ENCODE data around the gene KIF3A. TPM values are rescaled to one million over a fixed set of nuclear protein-coding genes. Genes with fewer than 3 reads are reported as not detected.
A peak's percentile ranks its signal among the peaks of the same experiment; 100 is the strongest.

KIF3A gene
- total RNA-seq, 2 experiments from 2014 or later, result 7.1 to 10.6 TPM

- H3K4me3 Mint-ChIP-seq, result no peak overlapping the region
- no peak overlapping the region for H3K27ac Mint-ChIP-seq
- no peak for DNase-seq
- intact Hi-C loops (cut with DNase I, micrococcal nuclease), result loop anchor here in 1 of 2 experiments (1.0 kb wide), 2 partner anchors 24 to 40 kb away; partner anchors contain the start of gene KIF3A
- ChIA-PET CTCF (interaction anchor here (0.6 to 0.7 kb wide), 2 partner anchors 8 to 165 kb away, joined by 3 read pairs; no protein-coding TSS in a partner anchor), POLR2A (no interaction called here)
- no peak for ATAC-seq
- no peaks in the 10 kb centered on the region for H3K36me3 Mint-ChIP-seq (ENCODE audit: low read depth)
- H3K4me1 Mint-ChIP-seq, result peaks cover 7% of the 10 kb centered on the region
- H3K9me3 Mint-ChIP-seq (ENCODE audit: low read depth), result no peaks in the 10 kb centered on the region
- peaks cover 33% of the 10 kb centered on the region for H3K27me3 Mint-ChIP-seq
These were observed 39.5 kb upstream of the KIF3A start for GRCh38 chr5:132776938-132777208.

GRCh38 chr5:132776131-132776937 is 39.0 kb upstream of the KIF3A start:
- H3K27ac Mint-ChIP-seq, result peak overlapping the region; percentile 8
- POLR2A ChIA-PET, result no interaction called here

GRCh38 chr5:132775476-132775961 is 38.2 kb upstream of the KIF3A start:
- no peak for DNase-seq
- ChIA-PET CTCF (interaction anchor here (0.7 kb wide), 1 partner anchor 182 kb away, joined by 4 read pairs; no protein-coding TSS in a partner anchor), POLR2A (no interaction called here)
- no peaks in the 10 kb centered on the region for H3K9me3 Mint-ChIP-seq (ENCODE audit: low read depth)
- ATAC-seq, result no peak
- intact Hi-C loops (cut with DNase I, micrococcal nuclease), result no loop called here
- H3K27me3 Mint-ChIP-seq, result peaks cover 25% of the 10 kb centered on the region
- no peak overlapping the region for H3K27ac Mint-ChIP-seq
- peaks cover 7% of the 10 kb centered on the region for H3K4me1 Mint-ChIP-seq
- no peak overlapping the region for H3K4me3 Mint-ChIP-seq
- no peaks in the 10 kb centered on the region for H3K36me3 Mint-ChIP-seq (ENCODE audit: low read depth)

More at GRCh38 chr5:132776131-132776937, 39.0 kb upstream of the KIF3A start:
- DNase-seq, result peak; percentile 17
- no peaks in the 10 kb centered on the region for H3K36me3 Mint-ChIP-seq (ENCODE audit: low read depth)
- CTCF ChIA-PET, result interaction anchor here (0.6 to 0.7 kb wide), 2 partner anchors 8 to 166 kb away, joined by 3 read pairs; no protein-coding TSS in a partner anchor
- intact Hi-C loops (cut with DNase I, micrococcal nuclease), result no loop called here
- no peaks in the 10 kb centered on the region for H3K9me3 Mint-ChIP-seq (ENCODE audit: low read depth)
- peak; percentile 14 for ATAC-seq
- peaks cover 7% of the 10 kb centered on the region for H3K4me1 Mint-ChIP-seq
- peak overlapping the region; percentile 65 for H3K4me3 Mint-ChIP-seq
- H3K27me3 Mint-ChIP-seq, result peaks cover 28% of the 10 kb centered on the region

- ATAC-seq (no peak), DNase-seq (no peak)
- Mint-ChIP-seq H3K4me1 (peaks cover 7% of the 10 kb centered on the region), H3K27ac (no peak overlapping the region), H3K9me3 (ENCODE audit: low read depth) (no peaks in the 10 kb centered on the region), H3K36me3 (ENCODE audit: low read depth) (no peaks in the 10 kb centered on the region), H3K27me3 (peaks cover 24% of the 10 kb centered on the region), H3K4me3 (no peak overlapping the region)
- CTCF ChIA-PET, result interaction anchor here (0.6 to 0.9 kb wide), 3 partner anchors 27 to 247 kb away, joined by 3 to 4 read pairs (median 3); partner anchors contain the start of gene CCNI2
- POLR2A ChIA-PET, result no interaction called here
- intact Hi-C loops (cut with DNase I, micrococcal nuclease), result no loop called here
These were observed 37.5 kb upstream of the KIF3A start for GRCh38 chr5:132774896-132775295.

- H3K27me3 Mint-ChIP-seq, result peaks cover 21% of the 10 kb centered on the region
- ChIA-PET POLR2A (no interaction called here), CTCF (interaction anchor here (0.6 to 0.9 kb wide), 3 partner anchors 27 to 248 kb away, joined by 3 to 5 read pairs (median 3); partner anchors contain the start of gene CCNI2)
- H3K4me3 Mint-ChIP-seq, result no peak overlapping the region
- intact Hi-C loops (cut with DNase I, micrococcal nuclease), result no loop called here
- no peak for ATAC-seq
- DNase-seq, result no peak
- H3K4me1 Mint-ChIP-seq, result peaks cover 7% of the 10 kb centered on the region
- H3K36me3 Mint-ChIP-seq (ENCODE audit: low read depth), result no peaks in the 10 kb centered on the region
- no peaks in the 10 kb centered on the region for H3K9me3 Mint-ChIP-seq (ENCODE audit: low read depth)
- no peak overlapping the region for H3K27ac Mint-ChIP-seq
These were observed 37.1 kb upstream of the KIF3A start for GRCh38 chr5:132774406-132774805.

DNA sequence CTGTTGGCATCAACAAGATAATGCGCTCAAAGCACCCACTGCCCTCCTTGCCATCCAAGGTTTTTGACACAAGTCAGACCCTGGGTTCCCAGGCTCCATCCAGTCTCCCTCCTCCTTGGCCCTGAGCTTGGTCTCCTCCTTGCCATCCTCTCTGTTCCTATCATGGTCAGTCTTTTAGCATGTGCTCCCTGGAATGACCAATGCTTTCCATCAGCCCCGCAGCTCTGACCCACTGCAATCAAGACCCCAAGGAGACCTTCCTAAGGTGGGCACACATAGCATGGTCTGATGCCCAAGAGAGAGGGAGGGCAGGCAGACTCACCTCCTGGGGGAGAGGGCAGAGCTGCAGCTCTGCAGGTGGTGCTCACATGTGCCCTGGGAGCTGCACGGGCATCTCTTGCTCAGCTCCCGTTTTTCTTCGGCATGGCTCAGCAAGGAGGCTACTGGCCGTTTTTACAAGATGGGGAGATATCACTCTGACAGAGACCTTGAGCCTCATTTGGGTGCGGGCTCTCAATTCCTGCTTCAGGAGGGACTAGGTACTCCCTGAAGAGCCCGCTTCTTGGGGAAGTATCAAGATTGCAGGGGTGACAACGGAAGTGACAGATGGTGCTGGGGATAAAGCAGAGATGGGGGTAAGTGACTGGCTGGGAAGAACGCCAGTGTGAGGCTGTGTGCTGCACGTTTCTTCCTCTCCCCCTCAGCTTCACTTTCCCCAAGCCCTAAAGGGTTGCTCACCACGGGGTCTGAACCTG is 36.4 kb upstream of the KIF3A start:
- CTCF ChIA-PET, result interaction anchor here (0.6 to 0.9 kb wide), 3 partner anchors 26 to 110 kb away, joined by 3 to 5 read pairs (median 3); partner anchors contain the start of gene CCNI2
- H3K36me3 Mint-ChIP-seq (ENCODE audit: low read depth), result no peaks in the 10 kb centered on the region
- H3K4me1 Mint-ChIP-seq, result peaks cover 7% of the 10 kb centered on the region
- POLR2A ChIA-PET, result interaction anchor here (0.9 kb wide), 1 partner anchor 93 kb away, joined by 3 read pairs; the partner anchor contains the start of gene UQCRQ
- no peak overlapping the region for H3K4me3 Mint-ChIP-seq
- no peaks in the 10 kb centered on the region for H3K9me3 Mint-ChIP-seq (ENCODE audit: low read depth)
- H3K27ac Mint-ChIP-seq, result no peak overlapping the region
- peaks cover 17% of the 10 kb centered on the region for H3K27me3 Mint-ChIP-seq
- intact Hi-C loops (cut with DNase I, micrococcal nuclease), result no loop called here
- ATAC-seq (no peak), DNase-seq (no peak)

DNA sequence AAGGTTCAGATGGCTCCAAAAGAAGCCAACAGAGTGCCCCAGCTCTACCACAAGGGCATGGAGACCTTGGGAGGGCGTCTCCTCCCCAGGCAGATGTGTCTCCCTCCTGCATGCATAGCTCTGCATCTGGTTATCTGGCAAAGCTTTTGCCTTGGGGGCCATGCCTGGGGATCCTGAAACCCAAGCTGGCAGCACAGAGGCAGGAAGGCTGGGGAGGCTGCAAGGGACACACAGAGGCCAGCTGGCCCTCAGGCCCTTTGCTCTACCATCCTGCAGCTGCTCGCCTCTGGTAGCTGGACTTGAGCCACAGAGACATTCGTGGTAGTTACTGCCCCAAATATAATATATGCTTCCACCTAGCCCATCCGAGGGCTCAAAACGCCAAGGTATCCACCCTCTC is 35.8 kb upstream of the KIF3A start:
- POLR2A ChIA-PET, result interaction anchor here (0.9 kb wide), 1 partner anchor 94 kb away, joined by 3 read pairs; the partner anchor contains the start of gene UQCRQ
- intact Hi-C loops (cut with DNase I, micrococcal nuclease), result no loop called here
- CTCF ChIA-PET, result interaction anchor here (0.6 kb wide), 1 partner anchor 110 kb away, joined by 3 read pairs; no protein-coding TSS in a partner anchor

GRCh38 chr5:132772291-132773070 is 35.1 kb upstream of the KIF3A start:
- CTCF ChIA-PET, result no interaction called here
- ATAC-seq, result no peak
- no peaks in the 10 kb centered on the region for H3K9me3 Mint-ChIP-seq (ENCODE audit: low read depth)

More for the DNA sequence above, 35.8 kb upstream of the KIF3A start:
- no peak overlapping the region for H3K27ac Mint-ChIP-seq
- no peaks in the 10 kb centered on the region for H3K9me3 Mint-ChIP-seq (ENCODE audit: low read depth)
- ATAC-seq, result no peak
- H3K36me3 Mint-ChIP-seq (ENCODE audit: low read depth), result no peaks in the 10 kb centered on the region
- no peak overlapping the region for H3K4me3 Mint-ChIP-seq
- H3K27me3 Mint-ChIP-seq, result peaks cover 11% of the 10 kb centered on the region
- no peak for DNase-seq
- peaks cover 5% of the 10 kb centered on the region for H3K4me1 Mint-ChIP-seq

GRCh38 chr5:132771503-132771998 is 34.2 kb upstream of the KIF3A start:
- Mint-ChIP-seq H3K27me3 (peaks cover 6% of the 10 kb centered on the region), H3K36me3 (ENCODE audit: low read depth) (no peaks in the 10 kb centered on the region), H3K9me3 (ENCODE audit: low read depth) (no peaks in the 10 kb centered on the region), H3K4me1 (peaks cover 3% of the 10 kb centered on the region), H3K27ac (no peak overlapping the region), H3K4me3 (no peak overlapping the region)
- intact Hi-C loops (cut with DNase I, micrococcal nuclease), result no loop called here
- ChIA-PET CTCF (interaction anchor here (0.6 to 1.4 kb wide), 3 partner anchors 20 to 49 kb away, joined by 3 to 4 read pairs (median 4); no protein-coding TSS in a partner anchor), POLR2A (no interaction called here)
- no peak for DNase-seq
- no peak for ATAC-seq

More at GRCh38 chr5:132772291-132773070, 35.1 kb upstream of the KIF3A start:
- Mint-ChIP-seq H3K27ac (no peak overlapping the region), H3K36me3 (ENCODE audit: low read depth) (no peaks in the 10 kb centered on the region), H3K4me3 (no peak overlapping the region), H3K4me1 (peaks cover 3% of the 10 kb centered on the region), H3K27me3 (peaks cover 6% of the 10 kb centered on the region)
- intact Hi-C loops (cut with DNase I, micrococcal nuclease), result no loop called here
- POLR2A ChIA-PET, result interaction anchor here (0.9 kb wide), 1 partner anchor 94 kb away, joined by 3 read pairs; the partner anchor contains the start of gene UQCRQ
- no peak for DNase-seq

- no peak overlapping the region for H3K27ac Mint-ChIP-seq
- no peak for ATAC-seq
These were observed 33.3 kb upstream of the KIF3A start for GRCh38 chr5:132770476-132771159.

More at GRCh38 chr5:132770476-132771159, 33.3 kb upstream of the KIF3A start:
- DNase-seq, result no peak
- peaks cover 3% of the 10 kb centered on the region for H3K27me3 Mint-ChIP-seq
- ChIA-PET POLR2A (no interaction called here), CTCF (interaction anchor here (0.9 to 1.4 kb wide), 2 partner anchors 38 to 50 kb away, joined by 3 to 4 read pairs; no protein-coding TSS in a partner anchor)
- H3K9me3 Mint-ChIP-seq (ENCODE audit: low read depth), result no peaks in the 10 kb centered on the region
- no peak overlapping the region for H3K4me3 Mint-ChIP-seq
- intact Hi-C loops (cut with DNase I, micrococcal nuclease), result no loop called here
- H3K36me3 Mint-ChIP-seq (ENCODE audit: low read depth), result no peaks in the 10 kb centered on the region
- no peaks in the 10 kb centered on the region for H3K4me1 Mint-ChIP-seq
